SU-DHL-6 (cell line): ENCODE results near the gene DTNBP1.

ENCODE experiments used
- CTCF ChIP-seq: fragments of 200-600 bp; sonication (generic); IDR thresholded peaks from one replicate; pipeline ENCODE4 v1.5.1; 2017; ENCODE audit warnings: antibody characterized with exemption, mild to moderate bottlenecking, low read length, moderate library complexity; ENCODE audit not compliant: insufficient read depth, poor library complexity, severe bottlenecking
- EZH2phosphoT487 ChIP-seq: fragments of 200-600 bp; sonication (generic), shearing (Covaris generic); conservative IDR thresholded peaks from 2 replicates; pipeline ENCODE4 v1.6.1; 2018; ENCODE audit warnings: mild to moderate bottlenecking, antibody characterized with exemption, low read length, moderate library complexity, mixed read lengths

GRCh38 chr6:15638373-15638772 is 24.5 kb downstream of the DTNBP1 start:
- TF ChIP-seq CTCF (no peak), EZH2phosphoT487 (no peak)
